GM12892 (cell line): ENCODE data around the gene NUP50.

Experiments
- POLR2A ChIP-seq: IDR thresholded peaks from 2 replicates; pipeline ENCODE4 v1.6.1; 2011; ENCODE audit warnings: low read depth, low read length, control low read depth
- POLR2AphosphoS5 ChIP-seq: IDR thresholded peaks from 2 replicates; pipeline ENCODE4 v1.6.1; 2011; ENCODE audit warnings: low read depth, low read length, control low read depth
- TAF1 ChIP-seq: IDR thresholded peaks from 2 replicates; pipeline ENCODE4 v1.6.1; 2011; ENCODE audit warnings: low read depth, mild to moderate bottlenecking, control low read depth, low read length, borderline replicate concordance

DNA sequence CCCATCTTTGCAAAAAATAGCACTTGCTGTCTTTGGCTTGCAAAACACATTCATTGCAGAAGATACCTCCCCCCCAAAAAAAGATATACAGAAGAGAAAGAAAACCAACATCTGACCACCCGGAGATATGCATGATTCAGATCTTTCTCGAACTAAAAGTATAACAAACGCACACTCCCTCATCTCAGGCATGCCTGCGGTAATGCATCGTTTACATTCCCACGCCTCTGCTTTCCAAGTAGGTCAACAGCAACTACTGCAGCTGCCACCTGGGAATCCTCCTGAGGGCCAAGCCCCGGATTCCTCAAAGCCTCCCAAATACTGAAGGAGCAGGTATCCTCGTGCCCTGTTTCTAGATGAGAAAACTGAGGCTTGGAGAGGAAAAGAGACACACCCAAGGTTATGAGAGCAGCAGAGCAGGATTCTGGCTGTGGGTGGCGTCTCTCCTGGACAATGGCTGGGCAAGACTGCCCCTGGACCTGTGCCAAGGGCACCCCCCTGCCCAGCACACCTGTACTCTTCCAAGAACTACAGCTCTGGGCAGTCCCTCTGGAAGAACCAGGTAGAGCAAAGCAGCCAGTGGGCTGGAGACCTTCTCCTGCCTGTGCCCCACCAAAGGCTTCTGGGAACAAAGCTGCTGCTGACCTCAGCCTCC is 38.1 kb downstream of the NUP50 start:
- TF ChIP-seq POLR2A: no peak
- TF ChIP-seq POLR2AphosphoS5: no peak
- no peak for TF ChIP-seq TAF1
